RWPE2 (cell line): ENCODE measurements around the gene ARL15.

Experiments
- ATAC-seq: fragments of 200-7000 bp; cut with Tn5 transposase; 3 replicates; pipeline ENCODE4 v1.9.1; 2021; ENCODE audit warnings: low read depth
- DNase-seq: peaks from one replicate; pipeline ENCODE4 v3.0.0-alpha.2; 2020; ENCODE audit warnings: low spot score
- H3K27ac ChIP-seq: fragments of 450-650 bp; 2 replicates; pipeline ENCODE4 v1.5.1; 2017; ENCODE audit warnings: mild to moderate bottlenecking; ENCODE audit not compliant: poor library complexity, severe bottlenecking
- H3K27me3 ChIP-seq: fragments of 250-450 bp; sonication (Bioruptor Pico); 2 replicates; pipeline ENCODE4 v1.5.1; 2021; ENCODE audit warnings: mild to moderate bottlenecking, moderate library complexity; ENCODE audit not compliant: insufficient read depth, poor library complexity, severe bottlenecking
- H3K36me3 ChIP-seq: fragments of 250-450 bp; sonication (Bioruptor Pico); 2 replicates; pipeline ENCODE4 v1.5.1; 2020; ENCODE audit warnings: low read depth, mild to moderate bottlenecking, moderate library complexity
- H3K4me1 ChIP-seq: fragments of 250-450 bp; sonication (Bioruptor Pico); 2 replicates; pipeline ENCODE4 v1.5.1; 2021; ENCODE audit warnings: mild to moderate bottlenecking, moderate library complexity; ENCODE audit not compliant: insufficient read depth, poor library complexity, severe bottlenecking
- H3K4me3 ChIP-seq: fragments of 250-450 bp; sonication (Bioruptor Pico); 2 replicates; pipeline ENCODE4 v1.5.1; 2021; ENCODE audit warnings: mild to moderate bottlenecking, moderate library complexity; ENCODE audit not compliant: severe bottlenecking
- H3K9me3 ChIP-seq: fragments of 250-450 bp; sonication (Bioruptor Pico); 2 replicates; pipeline ENCODE4 v1.5.1; 2021; ENCODE audit warnings: mild to moderate bottlenecking, moderate library complexity; ENCODE audit not compliant: severe bottlenecking
- CTCF ChIP-seq: fragments of 450-650 bp; IDR thresholded peaks from one replicate; pipeline ENCODE4 v1.5.1; 2017; ENCODE audit warnings: mild to moderate bottlenecking, moderate library complexity; ENCODE audit not compliant: poor library complexity, severe bottlenecking

The ARL15 gene

GRCh38 chr5:53879708-53880323, 430.6 kb downstream of the ARL15 start:
- Histone ChIP-seq H3K27ac (no peak overlapping the region), H3K36me3 (no peaks in the 10 kb centered on the region), H3K4me3 (no peak overlapping the region), H3K27me3 (no peaks in the 10 kb centered on the region), H3K4me1 (no peaks in the 10 kb centered on the region), H3K9me3 (no peaks in the 10 kb centered on the region)
- ATAC-seq = no peak
- TF ChIP-seq CTCF = no peak
- no peak for DNase-seq

GRCh38 chr5:53878015-53878414, 432.4 kb downstream of the ARL15 start:
- Histone ChIP-seq H3K9me3 (no peaks in the 10 kb centered on the region), H3K27ac (no peak overlapping the region), H3K36me3 (no peaks in the 10 kb centered on the region), H3K27me3 (no peaks in the 10 kb centered on the region), H3K4me1 (no peaks in the 10 kb centered on the region), H3K4me3 (no peak overlapping the region)
- ATAC-seq (no peak), DNase-seq (no peak)
- TF ChIP-seq CTCF = no peak

GRCh38 chr5:53877243-53877642, 433.1 kb downstream of the ARL15 start:
- TF ChIP-seq CTCF = no peak
- no peaks in the 10 kb centered on the region for H3K36me3 ChIP-seq
- no peak overlapping the region for H3K4me3 ChIP-seq
- no peak overlapping the region for H3K27ac ChIP-seq
- DNase-seq (no peak), ATAC-seq (no peak)
- no peaks in the 10 kb centered on the region for H3K4me1 ChIP-seq
- H3K9me3 ChIP-seq = no peaks in the 10 kb centered on the region
- no peaks in the 10 kb centered on the region for H3K27me3 ChIP-seq

- ATAC-seq (peak; percentile 72; the same call in 1 of the 3 replicates), DNase-seq (no peak)
- no peaks in the 10 kb centered on the region for H3K9me3 ChIP-seq
Observed at GRCh38 chr5:53874409-53874808, 436.0 kb downstream of the ARL15 start.

More at GRCh38 chr5:53874409-53874808, 436.0 kb downstream of the ARL15 start:
- no peaks in the 10 kb centered on the region for H3K36me3 ChIP-seq
- H3K4me3 ChIP-seq = no peak overlapping the region
- no peak overlapping the region for H3K27ac ChIP-seq
- no peaks in the 10 kb centered on the region for H3K27me3 ChIP-seq
- no peaks in the 10 kb centered on the region for H3K4me1 ChIP-seq
- TF ChIP-seq CTCF = peak; percentile 18
